Spinal cord (tissue), 10 donors: ENCODE results near the gene KRT79. TPM values are rescaled to one million over a fixed set of nuclear protein-coding genes. Genes with fewer than 3 reads are reported as not detected.

Experiments used
- DNase-seq, 6 donors: peaks; one replicate each; pipeline versions ENCODE4 v3.0.0 to v3.0.0-alpha.2; 2013 to 2015; ENCODE audit warnings: low spot score in 6 of 6, low read depth in 4 of 6
- H3K27ac ChIP-seq: one replicate; pipeline ENCODE4 v1.5.1; 2013; ENCODE audit warnings: low read depth, low read length, control low read depth
- H3K27me3 ChIP-seq: one replicate; pipeline ENCODE4 v1.6.1; 2013; ENCODE audit warnings: low read length; ENCODE audit not compliant: control insufficient read depth, insufficient read depth
- H3K36me3 ChIP-seq: one replicate; pipeline ENCODE4 v1.6.1; 2013; ENCODE audit warnings: low read length; ENCODE audit not compliant: control insufficient read depth, insufficient read depth
- H3K4me1 ChIP-seq: one replicate; pipeline ENCODE4 v1.6.1; 2013; ENCODE audit warnings: low read length; ENCODE audit not compliant: control insufficient read depth, insufficient read depth
- H3K4me3 ChIP-seq: one replicate; pipeline ENCODE4 v1.5.1; 2013; ENCODE audit warnings: low read depth, low read length, control low read depth
- H3K9me3 ChIP-seq: one replicate; pipeline ENCODE4 v1.6.1; 2013; ENCODE audit warnings: low read length; ENCODE audit not compliant: control insufficient read depth, insufficient read depth
- WGBS: methylation state at CpG from one replicate; pipeline ENCODE4 v1.1.5; 2013; ENCODE audit warnings: missing lambda C conversion rate; ENCODE audit not compliant: insufficient coverage; 5-methylcytosine and 5-hydroxymethylcytosine counted together
- polyA plus RNA-seq, 2 donors: library from polyadenylated mRNA; unstranded; fragments of 120-200 nt; gene quantifications; one replicate each; pipeline ENCODE4 v1.2.1, GENCODE V29; 2013; ENCODE audit not compliant: insufficient read length in 2 of 2
- total RNA-seq, 2 donors: library from RNA; depleted of rRNA in 1 of 2; stranded (reverse); fragments of 120-200 nt in 1 of 2; fragments of >200 nt in 1 of 2; gene quantifications; one replicate each; pipeline versions ENCODE4 v1.2.3 to v1.2.4, GENCODE V29; 2013 to 2014
- donor health status: healthy.

The KRT79 gene
- total and polyA plus RNA-seq, 4 donors, result 0.10 to 1.4 (median 0.83) TPM

- H3K36me3 ChIP-seq, result no peaks in the 10 kb centered on the region
- no peak overlapping the region for H3K4me3 ChIP-seq
- no peak for DNase-seq
- WGBS, result 93% methylated on average over 6 of the region's 7 CpGs
- no peak overlapping the region for H3K27ac ChIP-seq
- peaks cover 18% of the 10 kb centered on the region for H3K4me1 ChIP-seq
- H3K9me3 ChIP-seq, result no peaks in the 10 kb centered on the region
- H3K27me3 ChIP-seq, result no peaks in the 10 kb centered on the region
These were observed 1.9 kb upstream of the KRT79 start for GRCh38 chr12:52836042-52836466.

DNA sequence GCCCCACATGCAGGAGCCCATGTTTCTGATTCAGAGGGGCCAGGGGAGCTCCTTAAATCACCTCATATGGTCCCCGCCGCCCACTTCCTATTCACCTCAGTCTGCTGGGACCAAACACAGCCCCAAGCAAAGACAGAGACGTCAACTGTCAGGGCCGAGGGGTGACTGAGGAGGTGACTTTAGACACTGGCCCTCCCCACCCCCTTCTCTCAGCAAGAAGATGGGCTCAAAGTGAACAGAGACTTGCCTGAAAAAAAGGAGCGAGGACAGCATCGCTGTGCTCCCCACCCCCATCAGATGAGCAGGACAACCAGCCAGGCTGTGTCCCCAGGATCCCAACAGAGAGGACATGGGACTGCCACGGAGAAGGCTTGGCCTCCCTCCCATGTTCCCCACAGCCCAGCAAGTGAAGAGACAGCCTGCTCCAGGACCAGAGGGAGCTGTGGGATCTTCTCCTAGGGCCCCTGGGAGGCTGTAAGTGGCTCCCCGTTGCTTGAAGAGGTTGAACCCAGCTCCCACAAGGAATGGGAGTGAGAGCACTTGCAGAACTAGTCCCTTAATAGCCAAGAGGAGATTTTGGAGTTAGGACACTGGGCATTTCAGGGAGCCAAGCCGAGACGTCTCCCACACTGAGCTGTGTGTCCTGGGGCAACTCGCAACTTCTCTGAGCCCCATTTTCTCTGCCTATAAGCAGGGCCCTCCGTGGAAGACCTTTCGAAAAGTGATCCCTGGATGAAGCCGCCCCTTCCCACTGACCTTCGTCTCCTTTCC is 1.3 kb upstream of the KRT79 start:
- Histone ChIP-seq H3K27me3 (no peaks in the 10 kb centered on the region), H3K27ac (no peak overlapping the region), H3K4me3 (no peak overlapping the region), H3K36me3 (no peaks in the 10 kb centered on the region), H3K4me1 (peaks cover 18% of the 10 kb centered on the region), H3K9me3 (no peaks in the 10 kb centered on the region)
- no peak for DNase-seq
- 85% methylated on average over 9 of the region's 15 CpGs for WGBS

DNA sequence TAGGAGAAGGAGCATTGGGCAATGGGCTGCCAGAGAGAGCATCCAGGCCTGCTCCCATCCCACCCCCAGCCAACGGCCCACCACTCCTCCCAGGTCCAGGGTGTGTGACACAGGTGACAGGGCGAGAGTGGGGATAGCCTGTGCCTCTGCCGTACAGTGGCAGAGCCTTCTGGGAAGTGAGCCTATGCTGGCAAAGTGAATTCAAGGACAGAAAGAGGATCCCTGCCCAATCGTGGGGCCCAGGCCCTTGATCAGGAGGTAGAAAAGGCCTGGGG is 553 bp upstream of the KRT79 start:
- Histone ChIP-seq H3K27me3 (no peaks in the 10 kb centered on the region), H3K9me3 (no peaks in the 10 kb centered on the region), H3K27ac (no peak overlapping the region), H3K36me3 (no peaks in the 10 kb centered on the region), H3K4me3 (no peak overlapping the region), H3K4me1 (peaks cover 16% of the 10 kb centered on the region)
- 79% methylated on average over 3 of the region's 4 CpGs for WGBS
- DNase-seq, result no peak

- Histone ChIP-seq H3K4me3 (no peak overlapping the region), H3K9me3 (no peaks in the 10 kb centered on the region), H3K27me3 (peaks cover 2% of the 10 kb centered on the region), H3K27ac (no peak overlapping the region), H3K4me1 (peaks cover 8% of the 10 kb centered on the region), H3K36me3 (no peaks in the 10 kb centered on the region)
- 86% methylated on average over 19 of the region's 20 CpGs for WGBS
- no peak for DNase-seq
These were observed 866 bp downstream of the KRT79 start for GRCh38 chr12:52832985-52833905.

GRCh38 chr12:52832451-52832850 is 1.7 kb downstream of the KRT79 start:
- Histone ChIP-seq H3K36me3 (no peaks in the 10 kb centered on the region), H3K4me3 (no peak overlapping the region), H3K27me3 (peaks cover 2% of the 10 kb centered on the region), H3K4me1 (peaks cover 8% of the 10 kb centered on the region), H3K9me3 (no peaks in the 10 kb centered on the region), H3K27ac (no peak overlapping the region)
- 83% methylated on average over 1 of the region's 3 CpGs for WGBS
- DNase-seq, result no peak

GRCh38 chr12:52831251-52831650 is 2.9 kb downstream of the KRT79 start:
- Histone ChIP-seq H3K9me3 (no peaks in the 10 kb centered on the region), H3K36me3 (no peaks in the 10 kb centered on the region), H3K4me1 (peaks cover 8% of the 10 kb centered on the region), H3K4me3 (no peak overlapping the region), H3K27me3 (peaks cover 2% of the 10 kb centered on the region), H3K27ac (no peak overlapping the region)
- DNase-seq, result no peak
- 91% methylated on average over 7 of the region's 7 CpGs for WGBS

DNA sequence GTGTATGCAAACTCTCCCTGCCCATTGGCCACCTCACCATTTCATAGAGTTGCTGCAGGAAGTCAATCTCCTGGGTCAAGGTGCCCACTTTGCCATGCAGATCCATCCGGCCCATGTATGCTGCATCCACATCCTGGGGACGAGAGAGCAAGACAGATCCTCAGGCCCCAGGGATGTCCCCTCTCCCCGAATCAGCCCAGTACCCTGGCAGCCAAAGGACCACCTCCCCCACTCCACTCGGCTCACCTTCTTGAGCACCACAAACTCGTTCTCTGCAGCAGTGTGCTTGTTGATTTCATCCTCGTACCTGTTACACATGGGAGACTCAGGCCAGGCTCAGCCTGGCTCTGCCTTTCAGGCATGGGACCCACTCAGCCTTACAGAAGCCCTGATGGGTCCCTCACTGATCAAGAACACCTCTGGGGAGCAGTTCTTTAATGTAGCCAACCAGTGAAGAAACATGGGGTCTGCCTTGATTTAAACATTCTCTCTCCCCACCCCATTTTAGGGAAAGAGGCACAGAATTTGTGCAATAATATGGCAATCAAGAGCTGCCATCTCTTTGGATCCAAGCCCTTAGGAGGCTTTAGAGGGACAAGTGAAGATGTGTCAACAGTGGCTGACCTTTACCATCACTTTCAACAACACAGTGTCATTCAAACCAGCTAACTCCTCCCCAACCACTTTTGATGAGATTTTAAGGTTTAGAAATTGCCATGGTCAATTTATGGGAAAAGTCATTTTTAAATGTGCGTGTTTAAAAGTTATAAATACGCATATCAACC is 3.9 kb downstream of the KRT79 start:
- peaks cover 5% of the 10 kb centered on the region for H3K4me1 ChIP-seq
- DNase-seq, result no peak
- H3K4me3 ChIP-seq, result no peak overlapping the region

DNA sequence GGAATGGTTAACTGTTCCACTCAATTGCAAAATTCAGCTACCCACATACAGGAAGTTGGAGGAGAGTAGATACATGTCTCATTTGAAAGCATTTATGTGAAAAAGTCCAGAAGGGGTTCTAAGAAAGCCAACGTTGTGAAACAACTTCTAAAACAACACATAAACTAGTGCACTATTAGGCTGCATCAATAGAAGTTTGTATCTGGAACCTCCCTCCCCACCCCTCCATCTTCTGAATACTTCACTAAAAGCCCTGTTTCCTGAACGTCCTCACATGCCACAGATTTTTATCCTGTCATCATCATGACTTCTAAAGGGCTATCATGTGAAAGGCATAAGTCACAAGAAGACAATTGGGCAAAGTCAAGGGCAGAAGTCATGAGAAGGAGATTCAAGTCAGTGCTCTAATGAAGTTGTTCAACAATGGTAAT is 5.5 kb downstream of the KRT79 start:
- WGBS, result no CpG with 5 or more reads among the region's 2 CpGs
- DNase-seq, result no peak
- Histone ChIP-seq H3K27me3 (peaks cover 2% of the 10 kb centered on the region), H3K9me3 (no peaks in the 10 kb centered on the region), H3K27ac (no peak overlapping the region), H3K4me1 (no peaks in the 10 kb centered on the region), H3K4me3 (no peak overlapping the region), H3K36me3 (no peaks in the 10 kb centered on the region)

More for the DNA sequence above, 3.9 kb downstream of the KRT79 start:
- Histone ChIP-seq H3K9me3 (no peaks in the 10 kb centered on the region), H3K27me3 (peaks cover 2% of the 10 kb centered on the region), H3K27ac (no peak overlapping the region), H3K36me3 (no peaks in the 10 kb centered on the region)
- 83% methylated on average over 5 of the region's 8 CpGs for WGBS

DNA sequence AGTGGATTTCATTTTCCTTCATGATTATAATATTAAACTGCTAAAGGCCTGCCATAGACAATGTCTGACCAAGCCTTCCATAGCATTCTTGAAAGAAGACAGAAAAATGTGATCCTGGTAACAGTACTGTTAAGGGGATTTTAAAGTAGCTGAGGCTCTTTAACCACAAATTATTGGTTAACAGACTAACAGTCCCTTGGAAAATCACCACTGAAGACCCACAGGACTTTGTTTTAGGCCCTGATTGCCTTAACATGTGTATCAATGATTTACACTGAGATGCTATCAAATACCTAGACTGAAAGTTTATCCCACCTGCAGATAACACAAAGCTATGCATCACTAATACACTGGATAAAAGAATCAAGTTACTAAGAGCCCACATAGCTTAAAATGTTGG is 6.0 kb downstream of the KRT79 start:
- peaks cover 2% of the 10 kb centered on the region for H3K27me3 ChIP-seq
- no peaks in the 10 kb centered on the region for H3K4me1 ChIP-seq
- no peak for DNase-seq
- H3K4me3 ChIP-seq, result no peak overlapping the region
- no peaks in the 10 kb centered on the region for H3K36me3 ChIP-seq
- H3K9me3 ChIP-seq, result no peaks in the 10 kb centered on the region
- no peak overlapping the region for H3K27ac ChIP-seq
